SH-SY5Y (cell line): ENCODE data around the gene PRG3.

Experiments
- GATA2 ChIP-seq: IDR thresholded peaks from 2 replicates; pipeline ENCODE4 v1.6.1; 2011; ENCODE audit warnings: mild to moderate bottlenecking, low read depth, low read length
- GATA3 ChIP-seq: IDR thresholded peaks from 2 replicates; pipeline ENCODE4 v1.6.1; 2011; ENCODE audit warnings: low read depth, mild to moderate bottlenecking, low read length, moderate library complexity

Gene PRG3

GRCh38 chr11:57417056-57417455, 36.1 kb upstream of the PRG3 start:
- TF ChIP-seq GATA2 = no peak
- TF ChIP-seq GATA3 = no peak

- TF ChIP-seq GATA2 (no peak), GATA3 (no peak)
Measured at GRCh38 chr11:57416436-57416835, 35.5 kb upstream of the PRG3 start.

- TF ChIP-seq GATA2 (no peak), GATA3 (no peak)
Measured at GRCh38 chr11:57414612-57415212, 33.8 kb upstream of the PRG3 start.

- TF ChIP-seq GATA3 (no peak), GATA2 (no peak)
Measured at GRCh38 chr11:57413681-57414080, 32.7 kb upstream of the PRG3 start.

- no peak for TF ChIP-seq GATA2
- TF ChIP-seq GATA3 = no peak
Measured at GRCh38 chr11:57410287-57410686, 29.3 kb upstream of the PRG3 start.

- no peak for TF ChIP-seq GATA3
Measured at GRCh38 chr11:57409321-57410100, 28.6 kb upstream of the PRG3 start.

GRCh38 chr11:57408771-57409170, 27.8 kb upstream of the PRG3 start:
- TF ChIP-seq GATA2 = no peak
- TF ChIP-seq GATA3 = no peak

GRCh38 chr11:57407941-57408475, 27.1 kb upstream of the PRG3 start:
- TF ChIP-seq GATA2 (no peak), GATA3 (no peak)

GRCh38 chr11:57407010-57407920, 26.3 kb upstream of the PRG3 start:
- TF ChIP-seq GATA3 (no peak), GATA2 (no peak)

- TF ChIP-seq GATA3 = no peak
Measured at GRCh38 chr11:57406337-57406904, 25.5 kb upstream of the PRG3 start.

GRCh38 chr11:57405271-57405860, 24.4 kb upstream of the PRG3 start:
- TF ChIP-seq GATA3 (no peak), GATA2 (no peak)

- TF ChIP-seq GATA3 (no peak), GATA2 (no peak)
Measured at GRCh38 chr11:57403802-57404147, 22.8 kb upstream of the PRG3 start.

GRCh38 chr11:57402188-57403002, 21.4 kb upstream of the PRG3 start:
- TF ChIP-seq GATA2 (no peak), GATA3 (no peak)
